ENCODE results near the gene CGNL1.

Gene CGNL1

DNA sequence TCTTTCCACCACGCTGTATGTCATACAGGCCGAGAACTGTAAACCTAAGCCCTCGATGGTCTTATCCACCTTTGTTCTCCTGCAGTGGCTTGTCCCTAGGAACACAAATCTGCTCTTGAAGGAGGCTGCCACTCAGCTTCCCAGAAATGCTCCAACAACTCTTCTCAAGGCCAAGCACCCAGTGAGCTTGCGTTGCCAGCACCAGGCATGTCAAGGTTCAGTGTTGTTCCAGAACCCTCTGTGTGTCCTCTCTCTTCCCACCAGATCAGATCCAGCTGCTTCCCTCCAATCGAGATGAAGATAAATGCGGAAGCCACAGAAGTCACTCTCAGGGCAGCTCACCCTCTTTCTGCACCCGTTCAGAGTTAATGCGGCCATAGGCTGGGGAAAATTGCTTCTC lies 204.1 kb downstream of the CGNL1 start:
- DNase-seq = no peak

DNA sequence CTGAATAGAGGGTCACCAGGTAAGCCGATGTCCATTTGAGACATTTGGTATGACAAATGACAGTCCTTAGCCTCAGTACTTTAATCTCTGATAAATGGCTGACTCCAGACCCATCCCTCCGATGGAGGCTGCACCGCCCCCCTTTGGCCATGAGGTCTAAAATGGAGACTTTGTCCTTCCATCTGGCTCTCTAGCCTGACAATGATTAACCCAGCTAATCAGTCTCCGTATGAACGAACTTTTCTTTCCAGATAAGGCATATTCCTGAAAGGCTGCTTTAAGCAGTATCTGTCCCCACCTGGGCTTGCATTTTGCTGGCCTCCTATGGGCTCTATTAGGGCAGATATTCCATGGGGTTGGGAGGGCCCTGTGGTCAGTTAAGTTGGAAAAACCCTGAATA lies 204.6 kb downstream of the CGNL1 start:
- no peak for DNase-seq

DNA sequence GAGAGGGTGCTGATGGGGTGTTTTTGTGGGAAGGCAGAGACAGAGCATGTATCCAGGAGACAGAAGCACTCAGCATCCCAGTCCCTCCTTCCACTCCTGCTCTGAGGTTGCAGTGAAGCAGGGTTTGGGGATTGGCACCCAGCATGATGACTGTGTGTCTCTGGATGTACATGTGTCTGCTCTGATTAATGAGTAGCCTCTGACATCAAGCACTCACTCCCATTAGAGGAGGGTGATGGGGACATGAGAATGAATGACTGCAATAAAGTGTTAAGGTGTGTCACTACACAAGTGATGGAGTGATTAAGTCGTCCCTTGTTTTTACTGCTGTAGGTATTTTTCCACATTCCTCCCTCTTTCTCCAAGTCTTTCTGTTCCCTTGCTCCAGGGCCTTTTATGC lies 205.8 kb downstream of the CGNL1 start:
- no peak for DNase-seq

DNA sequence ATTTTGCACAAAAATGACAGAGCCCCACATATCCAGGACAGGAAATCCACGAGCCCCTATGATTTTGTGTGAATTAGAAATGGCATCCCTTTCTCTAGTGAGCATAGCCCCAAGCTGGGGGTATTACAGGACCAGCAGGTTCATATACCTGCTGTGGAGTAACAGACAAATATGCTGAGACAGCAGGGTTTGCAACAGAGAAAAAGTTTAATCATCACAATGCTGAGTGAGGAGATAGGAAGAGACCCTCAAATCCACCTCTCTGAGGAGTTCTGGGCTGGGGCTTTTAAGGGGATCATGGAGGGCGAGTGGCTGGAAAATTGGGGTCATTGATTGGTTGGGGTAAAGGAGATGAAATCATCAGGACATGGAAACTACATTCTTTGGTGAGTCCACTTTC lies 207.0 kb downstream of the CGNL1 start:
- DNase-seq = no peak

DNA sequence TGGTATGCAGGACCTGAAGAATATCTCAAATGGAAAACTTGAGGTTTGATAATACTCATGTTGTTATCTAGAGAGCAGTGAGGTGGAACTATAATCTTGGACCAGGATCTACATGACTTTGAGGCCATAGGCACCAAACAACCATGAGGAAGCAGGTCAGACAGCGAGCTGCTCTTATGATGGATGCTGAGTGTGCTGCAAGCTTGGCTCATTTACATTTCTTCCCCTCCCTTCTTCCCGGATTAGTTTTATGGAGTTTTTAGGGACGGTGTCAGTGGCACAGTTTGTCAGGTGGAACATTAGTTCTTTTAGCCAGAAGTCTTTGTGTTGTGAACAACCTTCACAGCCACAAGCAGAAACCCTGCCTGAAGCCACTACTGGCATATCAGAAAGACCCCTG lies 207.4 kb downstream of the CGNL1 start:
- no peak for DNase-seq

DNA sequence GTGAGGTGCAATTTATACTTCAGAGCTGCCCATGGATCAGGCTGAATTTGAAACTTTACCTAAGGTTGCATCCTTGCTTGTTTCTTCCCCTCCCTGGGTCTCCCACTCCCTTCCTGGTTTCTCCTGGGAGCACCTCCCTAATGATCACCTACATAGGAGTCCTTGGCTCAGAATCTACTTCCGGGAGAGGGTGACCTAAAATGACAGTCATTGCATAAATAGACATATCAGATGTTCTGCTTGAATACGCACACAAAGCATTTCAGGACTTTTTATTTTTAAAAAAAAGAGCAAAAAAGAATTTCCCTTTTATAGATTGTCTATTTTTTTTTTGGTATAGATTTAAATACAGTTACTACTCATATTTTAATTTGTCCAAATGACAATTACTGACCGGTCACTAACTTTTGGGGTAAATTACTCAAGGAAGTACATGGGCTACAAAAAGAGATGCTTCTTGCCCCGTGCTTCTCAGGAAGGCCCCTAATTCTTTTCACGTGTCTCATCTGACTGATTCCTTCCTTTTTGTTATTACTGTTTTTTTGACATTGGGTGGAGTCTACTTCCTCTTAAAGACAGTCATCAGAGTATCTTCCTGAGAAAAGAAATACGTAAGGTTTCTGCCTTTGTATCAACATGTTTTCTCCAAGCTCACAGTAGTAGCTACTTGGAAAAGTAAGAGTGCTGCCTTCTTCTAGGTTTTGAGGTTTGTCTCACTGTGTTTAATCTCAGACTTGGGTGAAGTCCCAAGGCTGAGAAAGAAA lies 210.5 kb downstream of the CGNL1 start:
- no peak for DNase-seq

DNA sequence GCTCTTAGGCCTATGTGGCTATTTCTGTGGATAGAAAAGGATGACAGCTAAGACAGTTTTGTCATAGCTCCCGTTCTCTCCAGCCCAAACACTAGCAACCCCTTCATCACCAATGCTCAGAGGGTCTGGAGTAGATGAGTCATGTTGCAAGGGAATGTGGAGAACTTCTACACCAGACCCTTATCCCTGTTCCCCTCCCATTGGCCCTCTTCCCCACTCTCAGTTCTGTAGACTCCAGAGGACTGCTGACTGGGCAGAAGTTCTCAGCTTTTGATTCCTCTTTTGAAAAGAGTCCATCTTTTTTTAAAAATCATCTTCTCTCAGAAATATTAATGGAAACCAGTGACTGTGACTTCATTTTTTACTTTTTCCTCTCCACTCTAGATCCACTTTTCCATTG lies 213.0 kb downstream of the CGNL1 start:
- no peak for DNase-seq

DNA sequence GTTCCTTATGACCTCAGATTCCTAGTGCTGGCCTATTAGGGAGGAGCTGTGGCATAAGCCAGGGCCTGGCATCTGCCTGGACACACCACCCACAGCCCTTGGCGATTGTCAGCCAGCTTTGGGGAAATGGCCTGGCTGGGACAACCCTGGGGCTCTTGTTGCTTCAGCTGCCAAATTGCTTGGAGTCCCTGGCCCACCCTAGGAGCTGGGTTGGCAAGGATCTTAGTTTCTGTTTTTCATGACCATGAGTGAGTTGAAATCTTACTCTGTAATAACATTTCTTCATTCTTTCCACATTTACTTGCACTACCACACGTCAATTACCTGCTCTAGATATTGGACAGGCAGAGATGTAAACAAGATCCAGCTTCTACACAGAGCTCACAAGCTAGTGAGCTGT lies 213.4 kb downstream of the CGNL1 start:
- no peak for DNase-seq

DNA sequence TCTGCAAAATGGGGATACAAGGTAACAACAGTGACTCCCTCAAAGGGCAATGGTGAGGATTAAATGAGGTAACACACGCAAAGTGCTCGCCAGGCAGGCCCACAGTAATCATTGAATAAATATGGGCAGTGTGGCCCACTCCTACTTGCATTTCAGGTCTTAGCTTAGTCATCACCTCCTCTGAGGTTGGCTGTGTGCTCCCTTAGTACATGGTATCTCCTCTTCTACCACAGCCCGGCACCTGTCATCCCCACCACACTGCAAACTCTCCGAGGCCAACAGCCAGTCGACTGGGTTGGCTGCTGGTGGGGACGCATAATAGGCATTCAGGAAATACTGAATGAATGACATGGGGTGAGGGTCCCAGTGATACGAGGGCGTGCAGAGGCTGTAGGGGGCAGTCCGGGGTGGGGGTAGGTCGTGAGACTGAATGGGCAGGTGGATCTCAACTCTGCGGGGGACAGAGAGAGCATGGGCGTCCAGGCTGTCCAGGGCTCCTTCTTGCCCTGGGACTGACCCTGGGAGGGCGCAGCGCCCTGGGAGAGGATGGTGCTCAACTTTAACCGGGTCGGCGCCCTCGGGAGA lies 215.0 kb downstream of the CGNL1 start:
- DNase-seq = no peak

DNA sequence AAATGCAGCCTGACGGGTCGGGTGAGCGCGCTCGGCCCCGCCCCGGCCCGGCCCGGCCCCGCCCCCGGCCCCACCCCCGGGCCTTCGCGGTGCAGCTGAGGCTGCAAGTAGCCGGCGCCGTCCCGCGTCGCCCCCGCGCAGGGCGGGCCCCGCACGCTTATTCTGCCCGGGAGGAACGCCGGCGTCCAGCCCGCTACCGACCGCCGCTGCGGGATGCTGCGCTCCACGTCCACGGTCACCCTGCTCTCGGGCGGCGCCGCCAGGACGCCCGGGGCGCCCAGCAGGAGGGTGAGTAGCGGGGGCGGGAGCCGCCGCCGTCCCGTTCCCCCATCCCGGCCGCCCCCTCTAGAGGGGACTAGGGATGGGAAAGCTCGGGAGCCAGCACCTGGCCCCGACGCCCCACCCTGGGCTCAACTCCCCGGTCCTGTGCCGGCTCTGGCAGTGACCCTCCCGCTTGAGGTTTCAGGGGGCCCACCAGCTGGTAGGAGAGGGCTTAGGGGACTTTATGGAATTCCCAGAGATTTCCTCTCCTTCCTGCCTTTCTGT lies 215.6 kb downstream of the CGNL1 start, which contains the start of gene MYZAP:
Gene MYZAP (plus strand): TSS at position 83 of the 546 bp plus-strand sequence. CDS start 131 bp downstream, at position 214.
- no peak for DNase-seq

DNA sequence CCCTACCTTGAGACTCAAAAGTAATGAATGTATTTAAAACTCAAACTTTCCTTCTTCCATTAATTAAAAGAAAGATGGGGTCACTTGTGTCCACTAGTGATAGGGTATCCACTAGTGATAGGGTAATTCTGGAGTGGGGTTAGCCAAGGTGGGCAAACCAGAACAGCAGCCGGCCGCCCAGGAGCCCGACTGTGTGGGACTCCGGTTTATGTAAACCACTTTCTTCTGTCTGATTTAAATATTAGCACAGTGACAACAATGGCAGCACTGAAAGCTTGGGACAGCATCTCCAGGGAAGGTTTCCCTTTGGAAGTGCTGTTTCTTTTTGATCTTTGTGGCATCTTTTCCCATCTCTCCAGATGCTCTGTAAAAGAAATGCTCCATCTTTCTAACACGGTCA lies 216.1 kb downstream of the CGNL1 start:
- DNase-seq = no peak

DNA sequence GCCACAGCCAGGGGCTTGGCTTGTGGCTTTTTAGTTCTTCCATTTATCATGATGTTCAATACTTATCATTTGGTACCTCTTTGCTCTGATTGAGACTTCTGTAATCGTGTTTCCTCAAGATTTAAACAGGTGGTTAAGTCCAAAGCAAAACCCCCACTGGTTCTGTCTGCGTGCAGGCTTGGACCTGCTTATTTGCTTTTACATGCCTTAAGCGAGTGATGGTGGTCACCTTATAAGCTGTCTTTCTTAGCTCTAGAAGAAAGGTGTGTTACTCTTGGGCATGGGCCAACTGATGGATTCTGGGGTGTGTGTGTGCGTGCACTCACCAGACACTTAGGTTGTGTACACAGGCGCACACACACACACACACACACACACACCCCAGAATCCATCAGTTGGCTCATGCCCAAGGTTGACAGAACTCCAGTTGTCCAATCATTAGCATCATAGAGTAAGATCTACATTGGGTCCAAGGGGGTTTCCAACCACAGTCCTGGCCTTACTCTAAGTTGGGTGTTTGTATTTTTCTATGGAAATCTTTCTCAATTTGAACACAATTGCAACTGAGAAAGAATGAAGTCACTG lies 216.6 kb downstream of the CGNL1 start:
- no peak for DNase-seq

DNA sequence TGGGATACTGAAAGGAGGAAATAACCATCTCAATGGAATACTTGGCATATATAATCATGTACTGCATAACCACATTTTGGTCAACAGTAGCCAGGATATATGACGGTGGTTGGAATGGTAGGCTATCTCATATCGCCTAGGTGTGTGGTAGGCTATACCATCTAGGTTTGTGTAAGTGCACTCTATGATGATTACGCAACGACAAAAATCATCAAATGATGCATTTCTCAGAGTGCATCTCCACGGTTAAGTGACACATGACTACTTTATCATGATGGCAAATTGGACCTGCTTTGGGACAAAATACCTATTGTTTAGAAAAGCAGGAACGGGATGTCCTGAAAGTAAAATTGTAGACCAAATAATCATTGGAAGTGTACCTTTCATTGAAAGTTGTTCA lies 218.2 kb downstream of the CGNL1 start:
- no peak for DNase-seq

DNA sequence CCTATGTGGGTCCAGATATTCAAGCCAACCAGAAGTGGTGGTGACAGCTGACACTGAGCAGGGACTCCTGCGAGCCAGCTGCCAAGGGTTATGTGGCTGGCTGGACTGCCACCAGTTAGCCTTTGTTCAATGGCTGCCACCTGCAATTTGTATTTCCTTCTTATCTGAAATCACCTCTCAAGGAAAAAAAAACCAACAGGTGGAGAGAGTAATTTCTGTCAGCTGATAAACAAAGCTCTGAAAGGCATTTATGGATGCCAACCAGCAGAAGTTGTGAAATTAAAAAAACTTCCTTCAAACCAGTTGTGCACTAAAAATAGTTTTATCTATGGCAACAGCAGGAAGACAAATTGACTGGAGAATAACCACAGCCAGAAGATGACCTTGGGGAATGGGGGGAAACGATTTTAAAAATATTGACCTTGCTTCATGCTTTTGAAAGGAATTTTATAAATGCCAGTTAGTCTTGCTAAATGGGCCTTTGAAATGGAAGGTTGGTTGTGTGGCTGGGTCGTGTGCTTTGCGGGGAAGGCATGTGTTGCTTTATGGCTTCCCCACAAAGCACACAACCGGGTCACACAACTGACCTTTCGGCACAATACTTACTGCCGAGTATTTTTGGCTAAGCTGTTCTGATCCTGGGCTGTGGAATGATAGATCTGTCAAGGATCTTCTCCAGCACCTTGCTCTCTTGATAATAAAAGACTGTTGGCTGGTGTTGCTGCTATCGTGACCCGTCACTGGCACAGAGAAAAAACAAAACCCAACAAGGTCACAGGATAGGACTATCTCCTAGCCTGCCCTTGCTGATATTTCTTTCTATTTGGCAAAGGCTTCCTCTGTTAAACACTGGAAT lies 218.9 kb downstream of the CGNL1 start:
- peak; percentile 40 for DNase-seq

DNA sequence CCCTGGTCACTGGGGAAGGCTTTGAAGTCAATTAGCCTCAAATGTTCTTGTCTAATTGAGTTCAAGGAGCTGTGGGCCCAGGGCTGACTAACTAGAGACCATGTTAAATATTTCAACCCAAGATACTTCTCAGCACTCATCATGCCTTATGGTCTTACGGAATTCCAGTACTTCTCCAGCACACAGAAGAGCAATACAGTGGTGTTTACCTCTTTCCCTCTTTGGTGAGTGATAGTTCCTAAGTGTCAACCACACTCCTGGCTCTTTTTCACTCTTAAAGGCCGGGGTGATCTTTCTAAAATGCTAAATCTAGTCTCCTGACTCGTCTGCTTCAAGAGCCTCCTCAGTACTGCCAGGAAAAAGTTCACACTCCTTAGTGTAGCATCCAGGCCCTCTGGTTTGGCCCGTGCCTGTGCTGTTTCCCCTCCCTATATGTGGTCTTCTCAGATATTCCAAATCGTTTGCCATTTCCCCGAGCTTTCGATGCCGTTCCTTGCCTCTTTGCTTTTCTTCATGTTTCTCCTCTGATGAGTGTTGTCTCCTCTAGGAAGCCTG lies 220.1 kb downstream of the CGNL1 start:
- no peak for DNase-seq

DNA sequence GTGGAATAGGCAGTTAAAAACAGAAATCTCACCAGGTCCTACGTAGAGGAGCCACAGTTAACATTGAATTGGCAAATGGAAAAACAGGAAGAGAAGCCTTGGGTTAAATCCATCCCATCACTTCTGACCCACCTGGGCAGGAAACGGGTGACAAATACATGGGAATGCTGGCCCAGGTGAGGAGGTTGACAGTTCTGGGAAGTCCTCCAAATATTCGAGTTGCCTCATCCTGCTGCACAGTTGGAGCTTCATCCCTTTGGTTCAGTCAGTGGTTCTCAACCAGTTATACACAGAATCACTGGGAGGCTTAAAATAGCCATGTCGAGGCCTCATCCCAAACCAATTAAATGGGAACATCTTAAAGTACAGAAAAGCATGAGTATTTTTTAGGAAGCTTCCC lies 220.7 kb downstream of the CGNL1 start:
- DNase-seq = no peak

DNA sequence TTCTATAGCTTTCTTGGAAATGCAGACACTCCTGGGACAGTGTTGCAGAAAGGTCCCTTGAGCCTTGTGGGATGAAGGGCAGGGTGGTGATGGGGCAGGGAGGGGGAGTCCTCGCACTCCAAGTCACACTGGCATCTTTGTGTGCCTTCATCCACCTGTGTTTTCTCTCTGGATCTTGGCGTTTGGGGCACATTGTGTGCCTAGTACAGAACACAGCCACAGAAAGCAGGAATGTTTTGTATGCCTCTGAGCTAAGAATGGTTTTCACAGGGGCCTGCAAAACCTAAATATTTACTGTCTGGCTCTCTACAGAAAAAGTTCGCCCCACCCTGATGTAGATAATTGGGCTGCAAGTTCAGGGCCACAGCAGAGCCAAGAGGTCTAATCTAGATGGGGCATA lies 221.1 kb downstream of the CGNL1 start:
- no peak for DNase-seq

DNA sequence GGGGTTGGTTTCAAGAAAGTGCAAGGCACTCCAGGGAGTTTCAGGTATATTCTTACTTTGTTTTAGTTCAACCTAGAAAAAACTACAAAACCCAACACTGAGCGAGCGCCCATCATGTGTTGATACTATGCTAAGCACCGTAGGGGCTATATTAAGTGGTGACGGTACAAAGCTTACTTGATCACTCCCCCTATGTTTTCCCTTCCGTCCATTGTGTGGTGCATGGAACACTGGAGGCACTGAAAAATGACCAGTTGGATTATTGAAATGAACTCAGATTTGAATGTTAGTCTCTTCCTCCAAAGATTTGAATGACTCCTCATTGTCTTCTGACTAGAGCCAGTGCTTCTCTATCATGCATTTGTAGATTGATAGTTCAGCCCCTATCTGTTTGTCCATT lies 222.0 kb downstream of the CGNL1 start:
- DNase-seq = no peak

DNA sequence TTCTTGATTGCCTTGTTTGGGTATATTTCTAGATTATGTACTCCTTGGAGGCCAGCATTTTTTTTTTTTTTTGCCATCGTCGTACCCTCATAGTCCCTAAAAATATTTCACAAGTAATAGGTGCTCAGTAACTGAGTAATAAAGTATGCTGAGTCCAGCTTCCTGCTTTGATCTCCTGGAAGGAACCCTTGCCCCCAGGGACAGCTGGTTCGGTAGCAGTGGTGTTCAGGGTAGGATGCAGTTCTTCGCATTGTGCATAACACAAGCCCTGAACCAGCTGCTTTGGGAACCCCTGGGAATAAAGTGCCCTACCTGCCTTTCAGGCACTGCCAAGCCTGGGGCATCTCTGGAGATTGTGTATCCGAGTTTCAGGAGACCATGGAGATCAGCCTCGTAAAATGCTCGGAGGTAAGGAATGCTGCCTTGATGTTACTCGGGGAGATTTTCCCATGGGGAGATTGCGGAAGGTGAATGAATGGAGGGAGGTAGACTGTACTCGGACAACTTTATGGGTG lies 223.0 kb downstream of the CGNL1 start:
- DNase-seq = no peak

DNA sequence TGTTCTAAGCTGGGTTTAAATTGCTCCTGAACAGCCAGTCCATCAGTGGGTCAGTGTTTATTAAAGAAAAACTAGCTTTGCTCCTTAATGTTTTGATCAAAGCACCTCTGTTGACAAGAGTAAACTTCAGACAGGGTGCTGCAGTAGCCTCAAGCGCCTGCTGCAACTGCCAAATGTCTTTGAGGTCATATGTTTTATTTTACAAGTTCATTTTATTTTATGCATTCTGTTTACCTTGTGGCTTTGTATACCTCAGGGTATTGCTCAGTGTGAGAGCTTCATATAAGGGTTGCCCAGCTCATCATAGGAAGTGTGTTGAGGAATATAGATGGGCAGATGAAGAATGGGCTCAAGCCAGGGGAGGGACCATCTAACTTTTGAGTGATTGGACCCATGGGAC lies 223.9 kb downstream of the CGNL1 start:
- no peak for DNase-seq
